ENCODE measurements around the gene CTSK. TPM values are rescaled to one million over a fixed set of nuclear protein-coding genes. Genes with fewer than 3 reads are reported as not detected.

Gene CTSK
- polyA plus RNA-seq, 1 of the 3 experiments (the other 2 are of a cell fraction): 6.3 TPM

GRCh38 chr1:150788946-150789345 lies 19.1 kb downstream of the CTSK start:
- no peak for TF ChIP-seq FOSL2 (IDR thresholded peaks at IDR 0.05; ENCODE audit: borderline replicate concordance, low read depth)
- no peak for TF ChIP-seq NFIC (IDR thresholded peaks at IDR 0.05; ENCODE audit: borderline replicate concordance)
- no peak for TF ChIP-seq EZH2phosphoT487 (IDR thresholded peaks at IDR 0.05; ENCODE audit: borderline replicate concordance, low read depth)
- no peak for TF ChIP-seq REST (IDR thresholded peaks at IDR 0.05; ENCODE audit: low read depth, low read length)
- no peak for TF ChIP-seq PBX3 (IDR thresholded peaks at IDR 0.05)
- no peak for TF ChIP-seq CTCF (IDR thresholded peaks at IDR 0.05)
- TF ChIP-seq TEAD4 (IDR thresholded peaks at IDR 0.05; ENCODE audit: borderline replicate concordance, insufficient read depth): no peak
- TF ChIP-seq SIN3A (IDR thresholded peaks at IDR 0.05; ENCODE audit: borderline replicate concordance, low read depth, low read length): no peak
- no peak for TF ChIP-seq FOXM1 (IDR thresholded peaks at IDR 0.05; ENCODE audit: low read depth)
- TF ChIP-seq RAD21 (IDR thresholded peaks at IDR 0.05; ENCODE audit: low read length): no peak
- Histone ChIP-seq H2AFZ (ENCODE audit: low read depth) (no peak overlapping the region), H3K9me2 (no peaks in the 10 kb centered on the region), H3K27me3 (ENCODE audit: insufficient read depth) (no peaks in the 10 kb centered on the region), H3K36me3 (replicated peaks in 1 of 2; ENCODE audit: control insufficient read depth in 1 of 2, insufficient read depth in 2 of 2, low read length in 1 of 2) (no peaks in the 10 kb centered on the region), H3K4me1 (ENCODE audit: control insufficient read depth in 1 of 2, insufficient read depth in 2 of 2, low read depth in 1 of 2, low read length in 1 of 2) (no peaks in the 10 kb centered on the region), H3K9me3 (no peaks in the 10 kb centered on the region), H3K27ac (ENCODE audit: low read depth in 2 of 2, low read length in 1 of 2) (no peak overlapping the region), H3F3A (replicated peaks; ENCODE audit: insufficient read depth) (no peaks in the 10 kb centered on the region), H4K20me1 (ENCODE audit: insufficient read depth) (no peaks in the 10 kb centered on the region), H3K4me2 (no peak overlapping the region), H3K9ac (no peak overlapping the region), H3K4me3 (ENCODE audit: low read depth in 2 of 2, low read length in 1 of 2) (no peak overlapping the region), H3K79me2 (ENCODE audit: insufficient read depth) (no peaks in the 10 kb centered on the region)
- DNase-seq: no peak
- 81% methylated on average over 4 of the region's 4 CpGs for WGBS (ENCODE audit: low lambda C conversion rate)
- ChIA-PET CTCF (interaction anchor here (1.2 to 2.0 kb wide), 2 partner anchors 9 to 15 kb away, joined by 3 to 5 read pairs; no protein-coding TSS in a partner anchor), POLR2A (no interaction called here)

- no peak overlapping the region for H3K4me2 ChIP-seq
- no peak overlapping the region for H2AFZ ChIP-seq (ENCODE audit: low read depth)
- H3K9ac ChIP-seq: no peak overlapping the region
- no peaks in the 10 kb centered on the region for H3K27me3 ChIP-seq (ENCODE audit: insufficient read depth)
- TF ChIP-seq TEAD4 (IDR thresholded peaks at IDR 0.05; ENCODE audit: borderline replicate concordance, insufficient read depth): no peak
- TF ChIP-seq SMC3 (IDR thresholded peaks at IDR 0.05; ENCODE audit: low read depth, low read length): no peak
- no peak for TF ChIP-seq EP300 (IDR thresholded peaks at IDR 0.05; ENCODE audit: borderline replicate concordance in 1 of 2, low read depth in 1 of 2, low read length in 1 of 2)
- no peak for TF ChIP-seq GABPA (IDR thresholded peaks at IDR 0.05; ENCODE audit: low read depth)
- no peak for TF ChIP-seq IRF3 (IDR thresholded peaks at IDR 0.05; ENCODE audit: low read depth, low read length)
- no peaks in the 10 kb centered on the region for H3K36me3 ChIP-seq (replicated peaks in 1 of 2; ENCODE audit: control insufficient read depth in 1 of 2, insufficient read depth in 2 of 2, low read length in 1 of 2)
- H3K79me2 ChIP-seq (ENCODE audit: insufficient read depth): no peaks in the 10 kb centered on the region
- ChIA-PET POLR2A (no interaction called here), CTCF (interaction anchor here (2.0 kb wide), 1 partner anchor 17 kb away, joined by 5 read pairs; no protein-coding TSS in a partner anchor)
- H3K9me3 ChIP-seq: no peaks in the 10 kb centered on the region
- no peak for DNase-seq
- no peak overlapping the region for H3K4me3 ChIP-seq (ENCODE audit: low read depth in 2 of 2, low read length in 1 of 2)
- H3K9me2 ChIP-seq: no peaks in the 10 kb centered on the region
- no peaks in the 10 kb centered on the region for H4K20me1 ChIP-seq (ENCODE audit: insufficient read depth)
- H3F3A ChIP-seq (replicated peaks; ENCODE audit: insufficient read depth): no peaks in the 10 kb centered on the region
- no peak overlapping the region for H3K27ac ChIP-seq (ENCODE audit: low read depth in 2 of 2, low read length in 1 of 2)
- H3K4me1 ChIP-seq (ENCODE audit: control insufficient read depth in 1 of 2, insufficient read depth in 2 of 2, low read depth in 1 of 2, low read length in 1 of 2): no peaks in the 10 kb centered on the region
Measured at GRCh38 chr1:150787455-150787854, 20.6 kb downstream of the CTSK start.
